Adrenal gland (tissue), 5 donors: ENCODE measurements around the gene LRRC9.
"Not testable (repeated sequence)": the region's sequence is repeated elsewhere in the genome, so short reads cannot be mapped to it uniquely, and the experiment has no call there.

Experiments used
- CTCF ChIP-seq, 6 experiments: fragments of 450-650 bp in 4 of 6; fragments of 200-600 bp in 2 of 6; sonication (generic) in 1 of 6; IDR thresholded peaks; 1 replicate in 5 of 6; 2 replicates in 1 of 6; pipeline versions ENCODE4 v1.5.1 to v1.8.0; 2016 to 2021; ENCODE audit warnings: antibody characterized with exemption in 6 of 6, mild to moderate bottlenecking in 2 of 6, moderate library complexity in 1 of 6
- POLR2A ChIP-seq, 2 donors: fragments of 450-650 bp; IDR thresholded peaks; one replicate each; pipeline ENCODE4 v1.6.1; 2017; ENCODE audit warnings: antibody characterized with exemption in 2 of 2, mild to moderate bottlenecking in 2 of 2, moderate library complexity in 1 of 2
- donor health status: DM: no; HTN: no; CAD: no.

- not testable (repeated sequence) for TF ChIP-seq CTCF, POLR2A (IDR thresholded peaks at IDR 0.05)
These were observed 179.9 kb downstream of the LRRC9 start for GRCh38 chr14:60099855-60100254.
